ENCODE data around the gene GALNT5. TPM values are rescaled to one million over a fixed set of nuclear protein-coding genes. Genes with fewer than 3 reads are reported as not detected.

GALNT5 gene
- polyA plus RNA-seq, 3 donors, result not detected

DNA sequence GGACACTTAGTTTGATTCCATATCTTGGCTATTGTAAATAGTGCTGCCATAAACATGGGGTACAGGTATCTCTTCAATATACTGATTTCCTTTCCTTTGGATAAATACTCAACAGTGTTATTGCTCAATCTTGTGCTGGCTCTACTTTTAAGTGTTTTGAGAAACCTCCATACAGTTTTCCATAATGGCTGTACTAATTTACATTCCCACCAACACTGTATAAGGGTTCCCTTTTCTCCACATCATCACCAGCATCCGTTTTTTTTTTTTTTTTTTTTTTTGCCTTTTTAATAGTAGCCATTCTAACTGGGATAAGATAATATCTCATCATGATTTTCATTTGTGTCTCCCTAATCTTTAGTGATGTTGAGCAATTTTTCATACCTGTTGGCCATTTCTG is 29.9 kb upstream of the GALNT5 start:
- intact Hi-C loops (cut with micrococcal nuclease), result no loop called here
- WGBS (ENCODE audit: insufficient coverage), result no CpG with 5 or more reads among the region's 1 CpG
- TF ChIP-seq, protein P1, sequence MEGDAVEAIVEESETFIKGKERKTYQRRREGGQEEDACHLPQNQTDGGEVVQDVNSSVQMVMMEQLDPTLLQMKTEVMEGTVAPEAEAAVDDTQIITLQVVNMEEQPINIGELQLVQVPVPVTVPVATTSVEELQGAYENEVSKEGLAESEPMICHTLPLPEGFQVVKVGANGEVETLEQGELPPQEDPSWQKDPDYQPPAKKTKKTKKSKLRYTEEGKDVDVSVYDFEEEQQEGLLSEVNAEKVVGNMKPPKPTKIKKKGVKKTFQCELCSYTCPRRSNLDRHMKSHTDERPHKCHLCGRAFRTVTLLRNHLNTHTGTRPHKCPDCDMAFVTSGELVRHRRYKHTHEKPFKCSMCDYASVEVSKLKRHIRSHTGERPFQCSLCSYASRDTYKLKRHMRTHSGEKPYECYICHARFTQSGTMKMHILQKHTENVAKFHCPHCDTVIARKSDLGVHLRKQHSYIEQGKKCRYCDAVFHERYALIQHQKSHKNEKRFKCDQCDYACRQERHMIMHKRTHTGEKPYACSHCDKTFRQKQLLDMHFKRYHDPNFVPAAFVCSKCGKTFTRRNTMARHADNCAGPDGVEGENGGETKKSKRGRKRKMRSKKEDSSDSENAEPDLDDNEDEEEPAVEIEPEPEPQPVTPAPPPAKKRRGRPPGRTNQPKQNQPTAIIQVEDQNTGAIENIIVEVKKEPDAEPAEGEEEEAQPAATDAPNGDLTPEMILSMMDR (IDR thresholded peaks at IDR 0.05), result no peak
- Mint-ChIP-seq H3K27me3 (ENCODE audit: low read depth in 3 of 3) (peaks cover 0 to 3% (median 0%) of the 10 kb centered on the region in 3 donors), H3K27ac (no peak overlapping the region), H3K36me3 (no peaks in the 10 kb centered on the region), H3K4me1 (no peaks in the 10 kb centered on the region), H3K9me3 (peaks cover 0 to 11% (median 5%) of the 10 kb centered on the region in 7 donors), H3K4me3 (no peak overlapping the region)
- Histone ChIP-seq H3K27ac (ENCODE audit: low read depth in 1 of 2, low read length in 2 of 2) (no peak overlapping the region), H3K79me2 (ENCODE audit: insufficient read depth, low read length) (no peaks in the 10 kb centered on the region), H3K9me3 (replicated peaks in 1 of 2; ENCODE audit: control insufficient read depth in 1 of 2, insufficient read depth in 1 of 2, low read length in 2 of 2) (peaks cover 0 to 4% of the 10 kb centered on the region in 2 donors), H3K4me1 (ENCODE audit: control insufficient read depth in 1 of 2, insufficient read depth in 2 of 2, low read length in 2 of 2) (no peaks in the 10 kb centered on the region), H3K4me3 (replicated peaks in 1 of 3; ENCODE audit: low read depth in 2 of 3, low read length in 3 of 3) (no peak overlapping the region), H4K20me1 (ENCODE audit: insufficient read depth, low read length) (no peaks in the 10 kb centered on the region), H2AFZ (ENCODE audit: insufficient read depth, low read depth, low read length, poor library complexity, severe bottlenecking) (no peak overlapping the region), H3K27me3 (ENCODE audit: control insufficient read depth in 2 of 2, insufficient read depth in 2 of 2, low read length in 2 of 2) (no peaks in the 10 kb centered on the region), H3K9ac (ENCODE audit: insufficient read depth, low read length, poor library complexity, severe bottlenecking) (no peak overlapping the region), H3K36me3 (replicated peaks in 1 of 2; ENCODE audit: control insufficient read depth in 1 of 2, insufficient read depth in 2 of 2, low read length in 2 of 2) (no peaks in the 10 kb centered on the region), H3K4me2 (replicated peaks; ENCODE audit: extremely low read depth, low read length, poor library complexity, severe bottlenecking) (no peak overlapping the region)
- DNase-seq, result no peak

DNA sequence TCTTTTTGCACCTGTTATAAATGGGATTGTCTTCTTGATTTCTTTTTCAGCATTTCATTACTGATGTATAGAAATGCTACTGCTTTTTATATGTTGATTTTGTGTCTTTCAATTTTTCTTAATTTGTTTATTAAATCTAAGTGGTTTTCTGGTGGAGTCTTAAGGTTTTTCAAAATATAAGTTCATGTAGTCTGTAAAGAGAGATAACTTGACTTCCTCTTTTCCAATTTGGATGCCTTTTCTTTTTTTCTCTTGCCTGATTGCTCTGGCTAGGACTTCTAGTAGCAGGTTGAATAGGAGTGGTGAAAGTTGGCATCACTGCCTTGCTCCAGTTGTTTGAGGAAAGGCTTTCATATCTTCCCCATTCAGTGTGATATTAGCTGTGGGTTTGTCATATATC is 28.6 kb upstream of the GALNT5 start:
- DNase-seq, result no peak
- no peak overlapping the region for H3K9ac ChIP-seq (ENCODE audit: insufficient read depth, low read length, poor library complexity, severe bottlenecking)
- no peak overlapping the region for H2AFZ ChIP-seq (ENCODE audit: insufficient read depth, low read depth, low read length, poor library complexity, severe bottlenecking)
- no peak overlapping the region for H3K27ac ChIP-seq (ENCODE audit: low read depth in 1 of 2, low read length in 2 of 2)
- H3K4me2 ChIP-seq (replicated peaks; ENCODE audit: extremely low read depth, low read length, poor library complexity, severe bottlenecking), result no peak overlapping the region
- Mint-ChIP-seq H3K27me3 (ENCODE audit: low read depth in 3 of 3) (peaks cover 0 to 3% (median 0%) of the 10 kb centered on the region in 3 donors), H3K4me1 (no peaks in the 10 kb centered on the region), H3K9me3 (peaks cover 0 to 11% (median 5%) of the 10 kb centered on the region in 7 donors), H3K36me3 (no peaks in the 10 kb centered on the region), H3K4me3 (no peak overlapping the region), H3K27ac (no peak overlapping the region)
- H3K36me3 ChIP-seq (replicated peaks in 1 of 2; ENCODE audit: control insufficient read depth in 1 of 2, insufficient read depth in 2 of 2, low read length in 2 of 2), result no peaks in the 10 kb centered on the region
- H3K4me1 ChIP-seq (ENCODE audit: control insufficient read depth in 1 of 2, insufficient read depth in 2 of 2, low read length in 2 of 2), result no peaks in the 10 kb centered on the region
- TF ChIP-seq, protein P1 (IDR thresholded peaks at IDR 0.05), result no peak
- intact Hi-C loops (cut with micrococcal nuclease), result no loop called here
- H3K27me3 ChIP-seq (ENCODE audit: control insufficient read depth in 2 of 2, insufficient read depth in 2 of 2, low read length in 2 of 2), result no peaks in the 10 kb centered on the region
- no peak overlapping the region for H3K4me3 ChIP-seq (replicated peaks in 1 of 3; ENCODE audit: low read depth in 2 of 3, low read length in 3 of 3)
- H3K79me2 ChIP-seq (ENCODE audit: insufficient read depth, low read length), result no peaks in the 10 kb centered on the region
- H3K9me3 ChIP-seq (replicated peaks in 1 of 2; ENCODE audit: control insufficient read depth in 1 of 2, insufficient read depth in 1 of 2, low read length in 2 of 2), result peaks cover 0 to 4% of the 10 kb centered on the region in 2 donors
- no peaks in the 10 kb centered on the region for H4K20me1 ChIP-seq (ENCODE audit: insufficient read depth, low read length)
